ENCODE data around the gene EMC7. TPM values are rescaled to one million over a fixed set of nuclear protein-coding genes. Genes with fewer than 3 reads are reported as not detected.

Gene EMC7
- total and polyA plus RNA-seq, 4 donors, result 40.5 to 101 (median 72.2) TPM

- no peak for DNase-seq (ENCODE audit: low read depth in 4 of 6, low spot score in 6 of 6)
- H3K4me3 ChIP-seq (ENCODE audit: low read depth, low read length), result no peak overlapping the region
- peaks cover 2% of the 10 kb centered on the region for H3K9me3 ChIP-seq (ENCODE audit: control insufficient read depth, insufficient read depth, low read length)
- H3K4me1 ChIP-seq (ENCODE audit: control insufficient read depth, insufficient read depth, low read length), result no peaks in the 10 kb centered on the region
- WGBS (ENCODE audit: insufficient coverage), result 97% methylated on average over 7 of the region's 16 CpGs
- H3K36me3 ChIP-seq (ENCODE audit: control insufficient read depth, insufficient read depth, low read length), result no peaks in the 10 kb centered on the region
- no peak overlapping the region for H3K27ac ChIP-seq (ENCODE audit: low read depth, low read length)
- no peaks in the 10 kb centered on the region for H3K27me3 ChIP-seq (ENCODE audit: control insufficient read depth, insufficient read depth, low read length)
Observed at GRCh38 chr15:34046471-34047145, 55.1 kb downstream of the EMC7 start.

GRCh38 chr15:34043813-34044212 is 57.8 kb downstream of the EMC7 start:
- Histone ChIP-seq H3K27ac (ENCODE audit: low read depth, low read length) (no peak overlapping the region), H3K9me3 (ENCODE audit: control insufficient read depth, insufficient read depth, low read length) (no peaks in the 10 kb centered on the region), H3K36me3 (ENCODE audit: control insufficient read depth, insufficient read depth, low read length) (no peaks in the 10 kb centered on the region), H3K4me3 (ENCODE audit: low read depth, low read length) (no peak overlapping the region), H3K27me3 (ENCODE audit: control insufficient read depth, insufficient read depth, low read length) (no peaks in the 10 kb centered on the region), H3K4me1 (ENCODE audit: control insufficient read depth, insufficient read depth, low read length) (no peaks in the 10 kb centered on the region)
- no peak for DNase-seq (ENCODE audit: low read depth in 4 of 6, low spot score in 6 of 6)
- 96% methylated on average over 2 of the region's 2 CpGs for WGBS (ENCODE audit: insufficient coverage)

GRCh38 chr15:34043391-34043790 is 58.3 kb downstream of the EMC7 start:
- no CpG with 5 or more reads among the region's 1 CpG for WGBS (ENCODE audit: insufficient coverage)
- Histone ChIP-seq H3K27ac (ENCODE audit: low read depth, low read length) (no peak overlapping the region), H3K36me3 (ENCODE audit: control insufficient read depth, insufficient read depth, low read length) (no peaks in the 10 kb centered on the region), H3K9me3 (ENCODE audit: control insufficient read depth, insufficient read depth, low read length) (no peaks in the 10 kb centered on the region), H3K27me3 (ENCODE audit: control insufficient read depth, insufficient read depth, low read length) (no peaks in the 10 kb centered on the region), H3K4me3 (ENCODE audit: low read depth, low read length) (no peak overlapping the region), H3K4me1 (ENCODE audit: control insufficient read depth, insufficient read depth, low read length) (no peaks in the 10 kb centered on the region)
- no peak for DNase-seq (ENCODE audit: low read depth in 4 of 6, low spot score in 6 of 6)

- Histone ChIP-seq H3K9me3 (ENCODE audit: control insufficient read depth, insufficient read depth, low read length) (no peaks in the 10 kb centered on the region), H3K36me3 (ENCODE audit: control insufficient read depth, insufficient read depth, low read length) (no peaks in the 10 kb centered on the region), H3K4me1 (ENCODE audit: control insufficient read depth, insufficient read depth, low read length) (no peaks in the 10 kb centered on the region), H3K27ac (ENCODE audit: low read depth, low read length) (no peak overlapping the region), H3K27me3 (ENCODE audit: control insufficient read depth, insufficient read depth, low read length) (no peaks in the 10 kb centered on the region), H3K4me3 (ENCODE audit: low read depth, low read length) (peak overlapping the region; percentile 53)
- WGBS (ENCODE audit: insufficient coverage), result no CpG with 5 or more reads among the region's 1 CpG
- DNase-seq (ENCODE audit: low read depth in 4 of 6, low spot score in 6 of 6), result no peak
Observed at GRCh38 chr15:34039790-34040113, 61.9 kb downstream of the EMC7 start.

- Histone ChIP-seq H3K27ac (ENCODE audit: low read depth, low read length) (peak within 1 kb of the TSS; percentile 96), H3K4me1 (ENCODE audit: control insufficient read depth, insufficient read depth, low read length) (no peaks in the 10 kb centered on the region), H3K9me3 (ENCODE audit: control insufficient read depth, insufficient read depth, low read length) (no peaks in the 10 kb centered on the region), H3K4me3 (ENCODE audit: low read depth, low read length) (peak within 1 kb of the TSS; percentile 96), H3K36me3 (ENCODE audit: control insufficient read depth, insufficient read depth, low read length) (no peaks in the 10 kb centered on the region), H3K27me3 (ENCODE audit: control insufficient read depth, insufficient read depth, low read length) (no peaks in the 10 kb centered on the region)
- peak in 4 of 6 donors; percentile 15 to 80 (median 45) for DNase-seq (ENCODE audit: low read depth in 4 of 6, low spot score in 6 of 6)
- WGBS (ENCODE audit: insufficient coverage), result under 1% methylated on average over 67 of the region's 82 CpGs
Observed at GRCh38 chr15:34038871-34039789, 62.5 kb downstream of the EMC7 start, which contains the start of gene AVEN. AVEN (minus strand) TSS chr15:34039204; CDS start chr15:34039046, 158 bp downstream.

- no peaks in the 10 kb centered on the region for H3K27me3 ChIP-seq (ENCODE audit: control insufficient read depth, insufficient read depth, low read length)
- under 1% methylated on average over 69 of the region's 70 CpGs for WGBS (ENCODE audit: insufficient coverage)
Observed at GRCh38 chr15:34038023-34038870, 63.4 kb downstream of the EMC7 start.

More at GRCh38 chr15:34038023-34038870, 63.4 kb downstream of the EMC7 start:
- no peaks in the 10 kb centered on the region for H3K36me3 ChIP-seq (ENCODE audit: control insufficient read depth, insufficient read depth, low read length)
- DNase-seq (ENCODE audit: low read depth in 4 of 6, low spot score in 6 of 6), result peak; percentile 60 to 95 (median 72)
- H3K4me3 ChIP-seq (ENCODE audit: low read depth, low read length), result peak overlapping the region; percentile 96
- no peaks in the 10 kb centered on the region for H3K4me1 ChIP-seq (ENCODE audit: control insufficient read depth, insufficient read depth, low read length)
- H3K9me3 ChIP-seq (ENCODE audit: control insufficient read depth, insufficient read depth, low read length), result no peaks in the 10 kb centered on the region
- peak overlapping the region; percentile 96 for H3K27ac ChIP-seq (ENCODE audit: low read depth, low read length)

Other genes starting within 250 kb of the EMC7 start
- gene CHRM5, start 133.4 kb downstream of the EMC7 start, total RNA-seq, result 1 to 10 TPM; 2.3 to 3.9 TPM
- gene CHRM5, start 133.4 kb downstream of the EMC7 start, polyA plus RNA-seq (ENCODE audit: insufficient read length in 2 of 2), result 1 to 10 TPM; 1.2 TPM
- gene AVEN, start 62.7 kb downstream of the EMC7 start, total RNA-seq, result 10 to 100 TPM in 1 of 2 donors, 1 to 10 TPM in 1; 8.1 to 21.8 TPM
- gene AVEN, start 62.7 kb downstream of the EMC7 start, polyA plus RNA-seq (ENCODE audit: insufficient read length in 2 of 2), result 10 to 100 TPM; 16.6 to 17.5 TPM
- gene PGBD4, start 221 bp upstream of the EMC7 start, total RNA-seq, result 1 to 10 TPM; 2.9 to 4.0 TPM
- 1 to 10 TPM; 2.3 to 2.4 TPM for gene PGBD4, start 221 bp upstream of the EMC7 start, polyA plus RNA-seq (ENCODE audit: insufficient read length in 2 of 2)
- gene KATNBL1, start 108.2 kb upstream of the EMC7 start, total RNA-seq, result 10 to 100 TPM; 88.3 TPM
- gene KATNBL1, start 108.2 kb upstream of the EMC7 start, polyA plus RNA-seq (ENCODE audit: insufficient read length in 2 of 2), result 10 to 100 TPM; 67.5 to 86.8 TPM
- 100 to 1,000 TPM; 102 to 121 TPM for gene EMC4, start 123.2 kb upstream of the EMC7 start, total RNA-seq
- 100 to 1,000 TPM; 136 to 137 TPM for gene EMC4, start 123.2 kb upstream of the EMC7 start, polyA plus RNA-seq (ENCODE audit: insufficient read length in 2 of 2)
- gene SLC12A6, start 235.9 kb upstream of the EMC7 start, total RNA-seq, result 10 to 100 TPM; 20.9 to 38.7 TPM
- 10 to 100 TPM; 31.4 to 35.4 TPM for gene SLC12A6, start 235.9 kb upstream of the EMC7 start, polyA plus RNA-seq (ENCODE audit: insufficient read length in 2 of 2)
- 100 to 1,000 TPM in 1 of 2 donors, 10 to 100 TPM in 1; 71.7 to 177 TPM for gene NOP10, start 241.3 kb upstream of the EMC7 start, total RNA-seq
- gene NOP10, start 241.3 kb upstream of the EMC7 start, polyA plus RNA-seq (ENCODE audit: insufficient read length in 2 of 2), result 100 to 1,000 TPM; 115 to 117 TPM
- gene NUTM1, start 241.5 kb upstream of the EMC7 start, total RNA-seq, result not detected
- gene NUTM1, start 241.5 kb upstream of the EMC7 start, polyA plus RNA-seq (ENCODE audit: insufficient read length in 2 of 2), result under 1 TPM in 1 of 2 donors, not detected in 1; 0.06 TPM

Measured in spinal cord (tissue), 10 donors.